Liver (tissue), 9 donors: ENCODE results near the gene ATOH7. TPM values are rescaled to one million over a fixed set of nuclear protein-coding genes. Genes with fewer than 3 reads are reported as not detected.

Experiments
- DNase-seq: peaks from one replicate; pipeline ENCODE4 v3.0.0-alpha.2; 2017; ENCODE audit warnings: low spot score
- H3K27ac ChIP-seq, 2 donors: one replicate each; pipeline ENCODE4 v1.7.0; 2013; ENCODE audit warnings: inconsistent platforms in 2 of 2, low read length in 2 of 2, control low read depth in 1 of 2, low read depth in 1 of 2, mild to moderate bottlenecking in 1 of 2
- H3K27me3 ChIP-seq, 4 donors: one replicate each; pipeline versions ENCODE4 v1.6.1 to v1.7.0; 2013; ENCODE audit warnings: low read length in 3 of 4, inconsistent platforms in 1 of 4, mild to moderate bottlenecking in 1 of 4, moderate library complexity in 1 of 4; ENCODE audit not compliant: control insufficient read depth in 4 of 4, insufficient read depth in 4 of 4
- H3K36me3 ChIP-seq, 4 donors: one replicate each; pipeline versions ENCODE4 v1.6.1 to v1.7.0; 2013; ENCODE audit warnings: low read length in 3 of 4, mild to moderate bottlenecking in 3 of 4, low read depth in 1 of 4, moderate library complexity in 1 of 4; ENCODE audit not compliant: control insufficient read depth in 4 of 4, insufficient read depth in 3 of 4
- H3K4me1 ChIP-seq, 4 donors: one replicate each; pipeline versions ENCODE4 v1.6.1 to v1.7.0; 2013; ENCODE audit warnings: low read length in 3 of 4, mild to moderate bottlenecking in 3 of 4, moderate library complexity in 1 of 4; ENCODE audit not compliant: control insufficient read depth in 4 of 4, insufficient read depth in 4 of 4
- H3K4me3 ChIP-seq, 3 donors: one replicate each; pipeline versions ENCODE4 v1.6.1 to v1.7.0; 2013; ENCODE audit warnings: low read length in 3 of 3, control low read depth in 1 of 3, low read depth in 1 of 3, mild to moderate bottlenecking in 1 of 3
- H3K9ac ChIP-seq, 2 donors: one replicate each; pipeline ENCODE4 v1.7.0; 2013; ENCODE audit warnings: low read length in 2 of 2, mild to moderate bottlenecking in 2 of 2, moderate library complexity in 2 of 2, control low read depth in 1 of 2, low read depth in 1 of 2
- H3K9me3 ChIP-seq, 4 donors: one replicate each; pipeline versions ENCODE4 v1.6.1 to v1.7.0; 2013; ENCODE audit warnings: low read length in 3 of 4; ENCODE audit not compliant: control insufficient read depth in 4 of 4
- CTCF ChIP-seq: fragments of 150-350 bp; IDR thresholded peaks from 2 replicates; pipeline ENCODE4 v1.5.1; 2017; ENCODE audit warnings: improper control_type of control experiment, low read depth, low read length; ENCODE audit not compliant: missing input control
- EGR1 ChIP-seq, 2 donors: IDR thresholded peaks; 2 replicates each; pipeline ENCODE4 v1.6.1; 2016 to 2018; ENCODE audit warnings: antibody characterized with exemption in 2 of 2, low read depth in 2 of 2
- FOXA1 ChIP-seq: IDR thresholded peaks from 2 replicates; pipeline ENCODE4 v1.6.1; 2016; ENCODE audit warnings: antibody characterized with exemption
- FOXA2 ChIP-seq: IDR thresholded peaks from 2 replicates; pipeline ENCODE4 v1.6.1; 2016; ENCODE audit warnings: antibody characterized with exemption
- GABPA ChIP-seq, 2 donors: IDR thresholded peaks in 1 of 2; conservative IDR thresholded peaks in 1 of 2; 2 replicates each; pipeline ENCODE4 v1.6.1; 2016; ENCODE audit warnings: antibody characterized with exemption in 2 of 2, mild to moderate bottlenecking in 1 of 2, moderate library complexity in 1 of 2
- HNF4A ChIP-seq, 2 donors: conservative IDR thresholded peaks; 2 replicates each; pipeline ENCODE4 v1.6.1; 2016; ENCODE audit warnings: antibody characterized with exemption in 2 of 2, mild to moderate bottlenecking in 2 of 2
- HNF4G ChIP-seq: IDR thresholded peaks from 2 replicates; pipeline ENCODE4 v1.6.1; 2016; ENCODE audit warnings: antibody characterized with exemption
- JUND ChIP-seq, 2 donors: IDR thresholded peaks; 2 replicates each; pipeline ENCODE4 v1.6.1; 2016; ENCODE audit warnings: antibody characterized with exemption in 2 of 2
- MAX ChIP-seq: IDR thresholded peaks from 2 replicates; pipeline ENCODE4 v1.6.1; 2016; ENCODE audit warnings: antibody characterized with exemption
- NR2F2 ChIP-seq: IDR thresholded peaks from 2 replicates; pipeline ENCODE4 v1.6.1; 2016; ENCODE audit warnings: antibody characterized with exemption
- RAD21 ChIP-seq, 2 donors: IDR thresholded peaks; 2 replicates each; pipeline ENCODE4 v1.6.1; 2016; ENCODE audit warnings: antibody characterized with exemption in 2 of 2, mild to moderate bottlenecking in 2 of 2
- REST ChIP-seq: IDR thresholded peaks from 2 replicates; pipeline ENCODE4 v1.6.1; 2016; ENCODE audit warnings: antibody characterized with exemption, mild to moderate bottlenecking
- RXRA ChIP-seq, 2 donors: IDR thresholded peaks; 2 replicates each; pipeline ENCODE4 v1.6.1; 2017 to 2018; ENCODE audit warnings: antibody characterized with exemption in 2 of 2, mild to moderate bottlenecking in 1 of 2
- SP1 ChIP-seq: IDR thresholded peaks from 2 replicates; pipeline ENCODE4 v1.6.1; 2018; ENCODE audit warnings: antibody characterized with exemption, mild to moderate bottlenecking
- TAF1 ChIP-seq: conservative IDR thresholded peaks from 2 replicates; pipeline ENCODE4 v1.6.1; 2016; ENCODE audit warnings: antibody characterized with exemption, mild to moderate bottlenecking
- YY1 ChIP-seq: IDR thresholded peaks from 2 replicates; pipeline ENCODE4 v1.6.1; 2016; ENCODE audit warnings: antibody characterized with exemption, mild to moderate bottlenecking
- ZBTB33 ChIP-seq: IDR thresholded peaks from 2 replicates; pipeline ENCODE4 v1.6.1; 2016; ENCODE audit warnings: antibody characterized with exemption
- WGBS: extraction: QIAGEN DNeasy Blood & Tissue Kit; methylation state at CpG from one replicate; pipeline ENCODE4 v1.1.7; 2013; 5-methylcytosine and 5-hydroxymethylcytosine counted together
- polyA plus RNA-seq, 2 donors: library from polyadenylated mRNA; stranded (reverse) in 1 of 2; unstranded in 1 of 2; fragments of 200-250 nt in 1 of 2; fragments of >200 nt in 1 of 2; fragmentation: Nextera tagmentation in 1 of 2; extraction: Ambion mirVana in 1 of 2; gene quantifications; one replicate each; pipeline versions ENCODE4 v1.2.1 to v1.2.3, GENCODE V29; 2013 to 2015
- total RNA-seq, 2 donors: library from RNA; depleted of rRNA; stranded (reverse); fragments of >200 nt; gene quantifications; one replicate each; pipeline ENCODE4 v1.2.3, GENCODE V29; 2014
- TF ChIP-seq, protein P1 (sequence below): IDR thresholded peaks from 2 replicates; pipeline ENCODE4 v1.6.1; 2016; ENCODE audit warnings: antibody characterized with exemption
- donor health status: healthy.
- donor health status: healthy.
- donor health status: healthy.
- donor health status: healthy.
- donor health status: healthy.

ATOH7 gene
- total and polyA plus RNA-seq, 4 donors: 0.14 to 0.33 TPM; not detected in 2

- no peak for TF ChIP-seq JUND (IDR thresholded peaks at IDR 0.05)
Measured at GRCh38 chr10:68253346-68253745, 21.4 kb upstream of the ATOH7 start (continued).

- H3K4me3 ChIP-seq: no peak overlapping the region
- no peak overlapping the region for H3K9ac ChIP-seq
- no peaks in the 10 kb centered on the region for H3K4me1 ChIP-seq
- no peak for DNase-seq
- H3K27me3 ChIP-seq: no peaks in the 10 kb centered on the region
- WGBS: 90% methylated on average over 5 of the region's 5 CpGs
- H3K27ac ChIP-seq: no peak overlapping the region
- TF ChIP-seq HNF4A (conservative IDR thresholded peaks at IDR 0.05) (no peak), REST (no peak), FOXA2 (no peak), RAD21 (IDR thresholded peaks at IDR 0.05) (no peak), FOXA1 (no peak), EGR1 (IDR thresholded peaks at IDR 0.05; ENCODE audit: low read depth in 2 of 2) (no peak), TAF1 (no peak), NR2F2 (no peak), GABPA (IDR thresholded peaks at IDR 0.05 in 1 of 2, conservative IDR thresholded peaks at IDR 0.05 in 1 of 2) (no peak), ZBTB33 (no peak), HNF4G (no peak), CTCF (no peak), MAX (no peak), JUND (IDR thresholded peaks at IDR 0.05) (no peak), YY1 (no peak), RXRA (IDR thresholded peaks at IDR 0.05) (no peak), SP1 (no peak)
- TF ChIP-seq, protein P1, sequence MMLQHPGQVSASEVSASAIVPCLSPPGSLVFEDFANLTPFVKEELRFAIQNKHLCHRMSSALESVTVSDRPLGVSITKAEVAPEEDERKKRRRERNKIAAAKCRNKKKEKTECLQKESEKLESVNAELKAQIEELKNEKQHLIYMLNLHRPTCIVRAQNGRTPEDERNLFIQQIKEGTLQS: no peak
- H3K36me3 ChIP-seq: no peaks in the 10 kb centered on the region
- H3K9me3 ChIP-seq: no peaks in the 10 kb centered on the region
Measured at GRCh38 chr10:68251625-68252495, 19.9 kb upstream of the ATOH7 start.
